Gastrocnemius medialis (tissue), 4 donors: ENCODE results near the gene EGFLAM.

Experiments used
- POLR2A ChIP-seq, 2 donors: fragments of 450-650 bp; IDR thresholded peaks; one replicate each; pipeline ENCODE4 v1.6.1; 2017; ENCODE audit warnings: antibody characterized with exemption in 2 of 2, mild to moderate bottlenecking in 2 of 2, moderate library complexity in 2 of 2
- TF ChIP-seq, protein P1 (sequence below), 5 experiments: fragments of 450-650 bp in 3 of 5; fragments of 200-600 bp in 2 of 5; sonication (generic) in 2 of 5; IDR thresholded peaks in 4 of 5; conservative IDR thresholded peaks in 1 of 5; 1 replicate in 4 of 5; 2 replicates in 1 of 5; pipeline ENCODE4 v1.5.1; 2016 to 2019; ENCODE audit warnings: antibody characterized with exemption in 5 of 5, mild to moderate bottlenecking in 3 of 5, moderate library complexity in 3 of 5

DNA sequence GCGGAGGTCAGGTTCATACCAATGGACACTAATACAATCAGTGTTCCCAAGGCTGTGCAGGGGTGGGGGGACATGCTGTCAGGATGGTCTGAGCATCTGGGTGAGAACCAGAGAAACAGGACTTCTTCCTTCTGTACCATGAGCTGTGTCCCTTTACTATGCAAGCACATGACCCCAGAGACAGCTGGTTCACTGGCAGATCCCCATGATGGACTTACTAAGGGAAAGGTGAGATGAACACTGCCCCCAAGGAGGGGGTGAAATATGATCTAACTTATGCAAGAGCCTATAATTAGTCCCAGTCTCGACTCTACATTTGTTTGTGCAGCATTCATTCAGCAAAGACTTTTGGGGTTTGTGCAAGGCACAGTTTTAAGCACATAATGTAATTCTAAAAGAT lies 206.7 kb downstream of the EGFLAM start:
- TF ChIP-seq, protein P1, sequence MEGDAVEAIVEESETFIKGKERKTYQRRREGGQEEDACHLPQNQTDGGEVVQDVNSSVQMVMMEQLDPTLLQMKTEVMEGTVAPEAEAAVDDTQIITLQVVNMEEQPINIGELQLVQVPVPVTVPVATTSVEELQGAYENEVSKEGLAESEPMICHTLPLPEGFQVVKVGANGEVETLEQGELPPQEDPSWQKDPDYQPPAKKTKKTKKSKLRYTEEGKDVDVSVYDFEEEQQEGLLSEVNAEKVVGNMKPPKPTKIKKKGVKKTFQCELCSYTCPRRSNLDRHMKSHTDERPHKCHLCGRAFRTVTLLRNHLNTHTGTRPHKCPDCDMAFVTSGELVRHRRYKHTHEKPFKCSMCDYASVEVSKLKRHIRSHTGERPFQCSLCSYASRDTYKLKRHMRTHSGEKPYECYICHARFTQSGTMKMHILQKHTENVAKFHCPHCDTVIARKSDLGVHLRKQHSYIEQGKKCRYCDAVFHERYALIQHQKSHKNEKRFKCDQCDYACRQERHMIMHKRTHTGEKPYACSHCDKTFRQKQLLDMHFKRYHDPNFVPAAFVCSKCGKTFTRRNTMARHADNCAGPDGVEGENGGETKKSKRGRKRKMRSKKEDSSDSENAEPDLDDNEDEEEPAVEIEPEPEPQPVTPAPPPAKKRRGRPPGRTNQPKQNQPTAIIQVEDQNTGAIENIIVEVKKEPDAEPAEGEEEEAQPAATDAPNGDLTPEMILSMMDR (IDR thresholded peaks at IDR 0.05 in 4 of 5, conservative IDR thresholded peaks at IDR 0.05 in 1 of 5): no peak
- peak; percentile 56 for TF ChIP-seq POLR2A (IDR thresholded peaks at IDR 0.05)
